H1 (cell line): ENCODE results near the gene PTPRE. TPM values are rescaled to one million over a fixed set of nuclear protein-coding genes. Genes with fewer than 3 reads are reported as not detected.
A peak's percentile ranks its signal among the peaks of the same experiment; 100 is the strongest.

Experiments
- CTCF ChIA-PET: fragments of 300-600 bp; sonication (Branson Sonifier 250); formaldehyde crosslinking; loops from one replicate; lab custom pipeline; 2021; ENCODE audit not compliant: partially characterized antibody; lab: Charles Lee
- POLR2A ChIA-PET: fragments of 300-600 bp; sonication (Branson Sonifier 250); formaldehyde crosslinking; loops from one replicate; lab custom pipeline; 2021; ENCODE audit warnings: inconsistent platforms; ENCODE audit not compliant: partially characterized antibody; lab: Charles Lee
- DNase-seq, 2 experiments: peaks; one replicate each; pipeline versions ENCODE4 v3.0.0 to v3.0.0-alpha.2; 2010 to 2022; ENCODE audit warnings: low spot score in 2 of 2, low read depth in 1 of 2, mixed read lengths in 1 of 2
- FAIRE-seq: peaks from 2 replicates; lab custom pipeline; 2011; peaks lifted over from hg19 to GRCh38; lab: Jason Lieb, UNC
- H2AFZ ChIP-seq: 2 replicates; pipeline ENCODE4 v1.8.1; 2012; ENCODE audit warnings: low read length, inconsistent platforms
- H2AK5ac ChIP-seq: 2 replicates; pipeline ENCODE4 v1.6.1; 2013; ENCODE audit warnings: low read depth, low read length
- H2BK120ac ChIP-seq: replicated peaks from 2 replicates; pipeline ENCODE3; 2013; ENCODE audit warnings: low read depth, low read length, inconsistent platforms
- H2BK12ac ChIP-seq: 2 replicates; pipeline ENCODE4 v1.6.1; 2013; ENCODE audit warnings: low read depth, low read length
- H2BK15ac ChIP-seq: 2 replicates; pipeline ENCODE4 v1.6.1; 2013; ENCODE audit warnings: low read length
- H2BK20ac ChIP-seq: 2 replicates; pipeline ENCODE4 v1.6.1; 2013; ENCODE audit warnings: low read length
- H2BK5ac ChIP-seq: 2 replicates; pipeline ENCODE4 v1.6.1; 2013; ENCODE audit warnings: low read depth, low read length
- H3K14ac ChIP-seq: 2 replicates; pipeline ENCODE4 v1.6.1; 2013; ENCODE audit warnings: inconsistent platforms; ENCODE audit not compliant: insufficient read length
- H3K18ac ChIP-seq: 2 replicates; pipeline ENCODE4 v1.6.1; 2013; ENCODE audit warnings: low read length; ENCODE audit errors: extremely low read depth
- H3K23ac ChIP-seq: 2 replicates; pipeline ENCODE4 v1.6.1; 2013; ENCODE audit warnings: inconsistent platforms; ENCODE audit not compliant: insufficient read length
- H3K23me2 ChIP-seq: 2 replicates; pipeline ENCODE4 v1.6.1; 2013; ENCODE audit warnings: low read depth, low read length
- H3K27ac ChIP-seq: 2 replicates; pipeline ENCODE4 v1.6.1; 2011; ENCODE audit warnings: low read depth, low read length, inconsistent platforms
- H3K27me3 ChIP-seq, 4 experiments: replicated peaks in 1 of 4; 1 replicate in 1 of 4; 2 replicates in 3 of 4; pipeline versions ENCODE4 v1.6.1 to v1.8.1; 2011 to 2013; ENCODE audit warnings: low read length in 3 of 4, mild to moderate bottlenecking in 3 of 4, inconsistent platforms in 2 of 4, mixed read lengths in 2 of 4, moderate library complexity in 1 of 4; ENCODE audit not compliant: control insufficient read depth in 3 of 4, insufficient read depth in 3 of 4; ENCODE audit errors: extremely low read depth in 1 of 4
- H3K36me3 ChIP-seq, 4 experiments: 2 replicates each; pipeline versions ENCODE4 v1.6.1 to v1.8.1; 2011 to 2013; ENCODE audit warnings: mild to moderate bottlenecking in 4 of 4, low read length in 3 of 4, moderate library complexity in 2 of 4, control low read depth in 1 of 4, inconsistent platforms in 1 of 4; ENCODE audit not compliant: insufficient read depth in 4 of 4, control insufficient read depth in 2 of 4
- H3K4ac ChIP-seq: replicated peaks from 2 replicates; pipeline ENCODE3; 2013; ENCODE audit warnings: low read length, low read depth, mixed read lengths, inconsistent platforms; ENCODE audit not compliant: insufficient read length
- H3K4me1 ChIP-seq, 4 experiments: replicated peaks in 1 of 4; 1 replicate in 1 of 4; 2 replicates in 3 of 4; pipeline versions ENCODE4 v1.6.1 to v1.8.1; 2011 to 2013; ENCODE audit warnings: low read length in 3 of 4, inconsistent platforms in 2 of 4, mixed read lengths in 1 of 4; ENCODE audit not compliant: insufficient read depth in 4 of 4, control insufficient read depth in 3 of 4
- H3K4me2 ChIP-seq, 2 experiments: 2 replicates each; pipeline versions ENCODE4 v1.6.1 to v1.8.1; 2011 to 2013; ENCODE audit warnings: low read depth in 2 of 2, low read length in 2 of 2, control low read depth in 1 of 2, inconsistent platforms in 1 of 2, mild to moderate bottlenecking in 1 of 2; ENCODE audit not compliant: insufficient read depth in 1 of 2
- H3K4me3 ChIP-seq, 4 experiments: fragments of 200-600, 300-600 bp in 1 of 4; sonication (generic), shearing (Covaris generic), sonication (Bioruptor Twin) in 1 of 4; 2 replicates each; pipeline versions ENCODE4 v1.5.1 to v1.8.1; 2011 to 2016; ENCODE audit warnings: low read length in 4 of 4, low read depth in 3 of 4, control low read depth in 2 of 4, inconsistent platforms in 2 of 4, mild to moderate bottlenecking in 2 of 4, mixed read lengths in 1 of 4, moderate library complexity in 1 of 4; ENCODE audit not compliant: insufficient read depth in 2 of 4; ENCODE audit errors: extremely low read depth in 1 of 4
- H3K56ac ChIP-seq: replicated peaks from 2 replicates; pipeline ENCODE3; 2013; ENCODE audit warnings: low read depth, mild to moderate bottlenecking, mixed read lengths, low read length, inconsistent platforms; ENCODE audit not compliant: insufficient read length
- H3K79me1 ChIP-seq: 2 replicates; pipeline ENCODE4 v1.6.1; 2013; ENCODE audit warnings: low read depth, low read length, control low read depth
- H3K79me2 ChIP-seq, 2 experiments: 2 replicates each; pipeline versions ENCODE4 v1.6.1 to v1.8.1; 2012 to 2013; ENCODE audit warnings: low read length in 2 of 2, mild to moderate bottlenecking in 2 of 2, inconsistent platforms in 1 of 2; ENCODE audit not compliant: insufficient read depth in 2 of 2, control insufficient read depth in 1 of 2
- H3K9ac ChIP-seq, 4 experiments: replicated peaks in 1 of 4; 1 replicate in 1 of 4; 2 replicates in 3 of 4; pipeline versions ENCODE4 v1.6.1 to v1.8.1; 2011 to 2013; ENCODE audit warnings: low read depth in 3 of 4, low read length in 3 of 4, control low read depth in 2 of 4, mild to moderate bottlenecking in 2 of 4, moderate library complexity in 2 of 4, inconsistent platforms in 1 of 4; ENCODE audit errors: extremely low read depth in 1 of 4
- H3K9me3 ChIP-seq, 2 experiments: 2 replicates each; pipeline versions ENCODE4 v1.6.1 to v1.8.1; 2012 to 2013; ENCODE audit warnings: mild to moderate bottlenecking in 2 of 2, moderate library complexity in 2 of 2, control low read depth in 1 of 2, inconsistent platforms in 1 of 2, low read depth in 1 of 2, low read length in 1 of 2, mixed read lengths in 1 of 2; ENCODE audit not compliant: insufficient read depth in 2 of 2
- H4K20me1 ChIP-seq, 2 experiments: replicated peaks in 1 of 2; 2 replicates each; pipeline versions ENCODE3 to v1.8.1; 2011 to 2013; ENCODE audit warnings: inconsistent platforms in 2 of 2, low read length in 2 of 2, mild to moderate bottlenecking in 1 of 2; ENCODE audit not compliant: insufficient read depth in 2 of 2, control insufficient read depth in 1 of 2
- H4K5ac ChIP-seq: 2 replicates; pipeline ENCODE4 v1.6.1; 2013; ENCODE audit warnings: low read length, low read depth, mixed read lengths, inconsistent platforms; ENCODE audit not compliant: insufficient read length
- H4K8ac ChIP-seq: 2 replicates; pipeline ENCODE4 v1.8.0; 2013; ENCODE audit warnings: mild to moderate bottlenecking, moderate library complexity, low read length, inconsistent platforms; ENCODE audit not compliant: insufficient read depth; ENCODE audit errors: extremely low read depth
- H4K91ac ChIP-seq: replicated peaks from 2 replicates; pipeline ENCODE3; 2013; ENCODE audit warnings: low read length, mixed read lengths, inconsistent platforms; ENCODE audit not compliant: insufficient read length
- CBX8 ChIP-seq: fragments of 300-800, 300-1000 bp; sonication (generic); IDR thresholded peaks from 2 replicates; pipeline ENCODE4 v1.7.1; 2016; ENCODE audit warnings: low read depth, low read length, borderline replicate concordance
- CHD1 ChIP-seq: IDR thresholded peaks from 2 replicates; pipeline ENCODE4 v1.6.1; 2012; ENCODE audit warnings: low read depth, low read length, improper control_type of control experiment
- CTCF ChIP-seq, 3 experiments: IDR thresholded peaks; 1 replicate in 2 of 3; 2 replicates in 1 of 3; pipeline versions ENCODE4 v1.5.1 to v1.6.1; 2011; ENCODE audit warnings: low read length in 3 of 3, mild to moderate bottlenecking in 3 of 3, inconsistent platforms in 2 of 3, low read depth in 1 of 3, moderate library complexity in 1 of 3; ENCODE audit not compliant: insufficient read depth in 1 of 3; ENCODE audit errors: control extremely low read depth in 1 of 3
- FOSL1 ChIP-seq: IDR thresholded peaks from 2 replicates; pipeline ENCODE4 v1.6.1; 2011; ENCODE audit warnings: mild to moderate bottlenecking, low read depth, low read length, moderate library complexity; ENCODE audit not compliant: insufficient read depth
- JUND ChIP-seq: IDR thresholded peaks from 2 replicates; pipeline ENCODE4 v1.6.1; 2011; ENCODE audit warnings: mild to moderate bottlenecking, improper control_type of control experiment, low read length
- KDM5A ChIP-seq: fragments of 200-600 bp; IDR thresholded peaks from 2 replicates; pipeline ENCODE4 v1.7.1; 2012; ENCODE audit warnings: mild to moderate bottlenecking, low read length, inconsistent platforms, mixed read lengths
- MAFK ChIP-seq: IDR thresholded peaks from 2 replicates; pipeline ENCODE4 v1.6.1; 2012; ENCODE audit warnings: low read depth, mild to moderate bottlenecking, improper control_type of control experiment, low read length
- NANOG ChIP-seq: IDR thresholded peaks from 2 replicates; pipeline ENCODE4 v1.6.1; 2011; ENCODE audit warnings: low read length, low read depth, mild to moderate bottlenecking, inconsistent platforms; ENCODE audit not compliant: insufficient read depth, poor library complexity, severe bottlenecking
- SIRT6 ChIP-seq: IDR thresholded peaks from one replicate; pipeline ENCODE4 v1.7.1; 2012; ENCODE audit warnings: low read length, inconsistent platforms
- TAF7 ChIP-seq: optimal IDR thresholded peaks from 2 replicates; pipeline ENCODE3; 2011; ENCODE audit warnings: low read depth, mild to moderate bottlenecking, inconsistent platforms, low read length, moderate library complexity, borderline replicate concordance
- TCF12 ChIP-seq: IDR thresholded peaks from 2 replicates; pipeline ENCODE4 v1.6.1; 2011; ENCODE audit warnings: low read depth, mild to moderate bottlenecking, low read length
- polyA plus RNA-seq, 7 experiments: library from polyadenylated mRNA; depleted of rRNA in 3 of 7; stranded (reverse) in 5 of 7; unstranded in 2 of 7; fragments of >200 nt in 5 of 7; fragments of 200-250 nt in 2 of 7; gene quantifications; 1 replicate in 5 of 7; 2 replicates in 1 of 7; 4 replicates in 1 of 7; pipeline versions ENCODE4 v1.2.1 to v1.2.3, GENCODE V29; 2011 to 2013; ENCODE audit warnings: missing spikeins in 2 of 7, mixed read lengths in 2 of 7
- total RNA-seq: library from RNA; stranded (reverse); fragmentation: NEBNext Ultra II Directional; extraction: Animal tissue kit (Norgen Biotek cat#: 25700); gene quantifications from 2 replicates; pipeline ENCODE4 v1.2.1, GENCODE V29; 2021
- TF ChIP-seq, protein P1 (sequence below): IDR thresholded peaks from 2 replicates; pipeline ENCODE4 v1.6.1; 2011; ENCODE audit warnings: low read depth, mild to moderate bottlenecking, low read length; ENCODE audit not compliant: insufficient read depth

PTPRE gene
- total and polyA plus RNA-seq, 2 of the 8 experiments (the other 6 are each of a cell fraction or from before 2014, with no cell fraction given): 0.33 to 0.54 TPM

DNA sequence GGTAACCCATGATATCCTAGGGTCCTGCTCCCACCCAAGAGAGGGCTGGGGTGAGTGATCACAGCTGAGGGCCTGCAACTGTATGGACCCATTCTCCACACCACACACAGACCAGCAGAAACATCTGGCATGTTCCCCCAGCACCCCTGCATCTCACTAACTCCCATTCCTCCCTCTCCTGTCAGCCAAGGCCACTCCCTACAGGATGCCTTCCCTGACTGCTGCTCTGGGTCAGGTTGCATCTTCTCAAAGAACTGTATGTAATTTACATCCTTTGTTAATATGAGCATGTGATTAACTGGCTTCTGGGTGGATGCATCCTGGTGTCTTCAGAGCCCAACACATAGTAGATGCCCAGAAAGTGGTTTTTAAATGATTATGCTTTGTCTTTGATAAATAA lies 56.2 kb downstream of the PTPRE start:
- H3K18ac ChIP-seq: no peak overlapping the region
- H3K27me3 ChIP-seq: no peaks in the 10 kb centered on the region; a peak in 2 of 7 replicates
- H3K23me2 ChIP-seq: 0 out of 2 replicates have a peak, but pooled peaks cover 2% of the 10 kb centered on the region
- H3K14ac ChIP-seq: no peak overlapping the region
- no peak overlapping the region for H3K4me2 ChIP-seq
- POLR2A ChIA-PET: no interaction called here
- 0 out of 2 replicates have a peak overlapping the region, but pooled peaks have one; percentile 4 for H2AFZ ChIP-seq
- no peaks in the 10 kb centered on the region for H4K20me1 ChIP-seq
- H2AK5ac ChIP-seq: no peak overlapping the region
- no peak overlapping the region for H3K4me3 ChIP-seq
- H2BK120ac ChIP-seq: no peak overlapping the region
- no peak overlapping the region for H2BK20ac ChIP-seq
- no peaks in the 10 kb centered on the region for H3K9me3 ChIP-seq
- FAIRE-seq: no peak
- H2BK15ac ChIP-seq: no peak overlapping the region; the same call in 1 of the 2 replicates
- 0 out of 2 replicates have a peak overlapping the region, but pooled peaks have one; percentile 50 for H2BK12ac ChIP-seq
- peaks cover 5 to 23% (median 11%) of the 10 kb centered on the region in 4 experiments for H3K4me1 ChIP-seq
- no peak overlapping the region for H4K91ac ChIP-seq
- no peak overlapping the region for H3K23ac ChIP-seq
- H3K36me3 ChIP-seq: no peaks in the 10 kb centered on the region
- H3K27ac ChIP-seq: no peak overlapping the region
- CTCF ChIA-PET: interaction anchor here (1.2 to 2.9 kb wide), 4 partner anchors 10 to 48 kb away, joined by 3 to 8 read pairs (median 4); no protein-coding TSS in a partner anchor
- H4K5ac ChIP-seq: no peak overlapping the region
- no peak overlapping the region for H4K8ac ChIP-seq
- H3K9ac ChIP-seq: no peak overlapping the region
- peak overlapping the region; percentile 52; the same call in 1 of the 2 replicates for H2BK5ac ChIP-seq
- H3K56ac ChIP-seq: no peak overlapping the region
- no peak overlapping the region for H3K4ac ChIP-seq
- no peaks in the 10 kb centered on the region for H3K79me1 ChIP-seq
- DNase-seq: no peak
- H3K79me2 ChIP-seq: no peaks in the 10 kb centered on the region
- TF ChIP-seq KDM5A (no peak), TCF12 (no peak), FOSL1 (no peak), CTCF (IDR thresholded peaks at IDR 0.05; ENCODE audit: control extremely low read depth in 1 of 3, insufficient read depth in 1 of 3, low read depth in 1 of 3, low read length in 3 of 3) (no peak), NANOG (no peak), CHD1 (no peak), JUND (no peak), MAFK (no peak), TAF7 (no peak), SIRT6 (no peak), CBX8 (no peak)
- TF ChIP-seq, protein P1, sequence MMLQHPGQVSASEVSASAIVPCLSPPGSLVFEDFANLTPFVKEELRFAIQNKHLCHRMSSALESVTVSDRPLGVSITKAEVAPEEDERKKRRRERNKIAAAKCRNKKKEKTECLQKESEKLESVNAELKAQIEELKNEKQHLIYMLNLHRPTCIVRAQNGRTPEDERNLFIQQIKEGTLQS: no peak
